ENCODE results near the gene GRIN2A.

The GRIN2A gene

GRCh38 chr16:10031473-10031872, 150.8 kb downstream of the GRIN2A start:
- DNase-seq (ENCODE audit: low spot score): peak; percentile 11

- DNase-seq (ENCODE audit: low spot score): no peak
These were observed 153.6 kb downstream of the GRIN2A start for GRCh38 chr16:10028644-10029043.

- no peak for DNase-seq (ENCODE audit: low spot score)
These were observed 154.7 kb downstream of the GRIN2A start for GRCh38 chr16:10027553-10027952.

- no peak for DNase-seq (ENCODE audit: low spot score)
These were observed 155.6 kb downstream of the GRIN2A start for GRCh38 chr16:10026593-10026992.

- DNase-seq (ENCODE audit: low spot score): no peak
These were observed 160.1 kb downstream of the GRIN2A start for GRCh38 chr16:10022098-10022497.

GRCh38 chr16:10020866-10021265, 161.4 kb downstream of the GRIN2A start:
- DNase-seq (ENCODE audit: low spot score): no peak

- no peak for DNase-seq (ENCODE audit: low spot score)
These were observed 165.5 kb downstream of the GRIN2A start for GRCh38 chr16:10016752-10017151.

GRCh38 chr16:10015397-10015796, 166.8 kb downstream of the GRIN2A start:
- DNase-seq (ENCODE audit: low spot score): no peak

- DNase-seq (ENCODE audit: low spot score): no peak
These were observed 168.5 kb downstream of the GRIN2A start for GRCh38 chr16:10013774-10014173.

GRCh38 chr16:10013364-10013763, 168.9 kb downstream of the GRIN2A start:
- DNase-seq (ENCODE audit: low spot score): no peak

- no peak for DNase-seq (ENCODE audit: low spot score)
These were observed 172.5 kb downstream of the GRIN2A start for GRCh38 chr16:10009684-10010083.

GRCh38 chr16:10003486-10003885, 178.7 kb downstream of the GRIN2A start:
- DNase-seq (ENCODE audit: low spot score): no peak

GRCh38 chr16:10001258-10001775, 180.9 kb downstream of the GRIN2A start:
- DNase-seq (ENCODE audit: low spot score): no peak

- DNase-seq (ENCODE audit: low spot score): no peak
These were observed 186.0 kb downstream of the GRIN2A start for GRCh38 chr16:9996221-9996620.

- DNase-seq (ENCODE audit: low spot score): no peak
These were observed 189.8 kb downstream of the GRIN2A start for GRCh38 chr16:9992441-9992840.

GRCh38 chr16:9980981-9981380, 201.2 kb downstream of the GRIN2A start:
- DNase-seq (ENCODE audit: low spot score): no peak

GRCh38 chr16:9978160-9978725, 204.0 kb downstream of the GRIN2A start:
- no peak for DNase-seq (ENCODE audit: low spot score)

GRCh38 chr16:9977333-9977897, 204.8 kb downstream of the GRIN2A start:
- no peak for DNase-seq (ENCODE audit: low spot score)

- DNase-seq (ENCODE audit: low spot score): no peak
These were observed 205.6 kb downstream of the GRIN2A start for GRCh38 chr16:9976601-9977000.

GRCh38 chr16:9971907-9972306, 210.3 kb downstream of the GRIN2A start:
- no peak for DNase-seq (ENCODE audit: low spot score)

- no peak for DNase-seq (ENCODE audit: low spot score)
These were observed 211.4 kb downstream of the GRIN2A start for GRCh38 chr16:9970796-9971195.

GRCh38 chr16:9970244-9970643, 212.0 kb downstream of the GRIN2A start:
- no peak for DNase-seq (ENCODE audit: low spot score)

GRCh38 chr16:9969580-9969979, 212.6 kb downstream of the GRIN2A start:
- DNase-seq (ENCODE audit: low spot score): no peak

- no peak for DNase-seq (ENCODE audit: low spot score)
These were observed 215.6 kb downstream of the GRIN2A start for GRCh38 chr16:9966569-9967157.
